Brain microvascular endothelial cell (primary cell): ENCODE data around the gene CTLA4.

Source experiments
- DNase-seq: peaks from one replicate; pipeline ENCODE4 v3.0.0-alpha.2; 2020
- H3K27ac ChIP-seq: fragments of 250-450 bp; sonication (Bioruptor Pico); 2 replicates; pipeline ENCODE4 v1.5.1; 2020; ENCODE audit warnings: mild to moderate bottlenecking, moderate library complexity
- H3K27me3 ChIP-seq: fragments of 250-450 bp; sonication (Bioruptor Pico); replicated peaks from 2 replicates; pipeline ENCODE4 v1.5.1; 2020; ENCODE audit warnings: mild to moderate bottlenecking
- H3K36me3 ChIP-seq: fragments of 250-450 bp; sonication (Bioruptor Pico); replicated peaks from 2 replicates; pipeline ENCODE4 v1.5.1; 2020; ENCODE audit warnings: mild to moderate bottlenecking
- H3K4me3 ChIP-seq: 2 replicates; pipeline ENCODE4 v1.5.1; 2011; ENCODE audit warnings: low read depth, mild to moderate bottlenecking, control low read depth, low read length, moderate library complexity
- in situ Hi-C: cut with HindIII; loops from 2 replicates; pipeline ENCODE4 v1.10.0; 2017; ENCODE audit warnings: low sequenced_read_pairs, low pct_ligation_motif_present
- TF ChIP-seq, protein P1 (sequence below): IDR thresholded peaks from 2 replicates; pipeline ENCODE4 v1.5.1; 2011; ENCODE audit warnings: low read depth, mild to moderate bottlenecking, moderate library complexity, low read length, control low read depth, inconsistent platforms; ENCODE audit errors: missing control alignments

The CTLA4 gene

DNA sequence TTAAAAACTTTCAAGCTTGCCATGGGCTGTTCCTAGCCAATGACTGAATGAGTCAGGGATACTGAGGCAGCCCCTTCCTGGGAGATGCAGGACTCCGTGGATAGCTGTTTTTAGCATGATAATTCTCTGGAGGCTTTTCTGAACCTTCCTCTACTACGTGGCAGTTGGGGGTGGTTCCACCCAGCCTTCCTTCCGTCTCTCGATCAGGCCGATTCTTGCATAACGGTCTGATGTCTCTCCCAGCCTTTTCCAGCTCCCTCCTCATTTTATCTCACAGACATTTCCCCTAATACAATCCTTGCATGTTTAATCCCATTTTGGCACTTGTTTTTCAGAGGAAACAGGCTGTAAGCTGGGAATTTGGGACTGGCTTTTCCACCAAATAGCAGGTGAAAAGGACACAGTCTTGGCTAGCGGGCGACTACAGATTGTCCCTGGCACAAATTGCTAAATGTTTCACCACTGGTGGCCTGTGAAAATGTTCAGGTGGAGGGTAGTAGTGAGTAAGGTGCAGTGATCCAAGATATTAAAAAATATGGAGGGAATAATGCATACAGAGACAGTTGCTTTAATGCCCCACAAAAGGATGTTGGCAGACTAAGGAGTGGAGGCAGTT, 21.0 kb upstream of the CTLA4 start:
- TF ChIP-seq, protein P1, sequence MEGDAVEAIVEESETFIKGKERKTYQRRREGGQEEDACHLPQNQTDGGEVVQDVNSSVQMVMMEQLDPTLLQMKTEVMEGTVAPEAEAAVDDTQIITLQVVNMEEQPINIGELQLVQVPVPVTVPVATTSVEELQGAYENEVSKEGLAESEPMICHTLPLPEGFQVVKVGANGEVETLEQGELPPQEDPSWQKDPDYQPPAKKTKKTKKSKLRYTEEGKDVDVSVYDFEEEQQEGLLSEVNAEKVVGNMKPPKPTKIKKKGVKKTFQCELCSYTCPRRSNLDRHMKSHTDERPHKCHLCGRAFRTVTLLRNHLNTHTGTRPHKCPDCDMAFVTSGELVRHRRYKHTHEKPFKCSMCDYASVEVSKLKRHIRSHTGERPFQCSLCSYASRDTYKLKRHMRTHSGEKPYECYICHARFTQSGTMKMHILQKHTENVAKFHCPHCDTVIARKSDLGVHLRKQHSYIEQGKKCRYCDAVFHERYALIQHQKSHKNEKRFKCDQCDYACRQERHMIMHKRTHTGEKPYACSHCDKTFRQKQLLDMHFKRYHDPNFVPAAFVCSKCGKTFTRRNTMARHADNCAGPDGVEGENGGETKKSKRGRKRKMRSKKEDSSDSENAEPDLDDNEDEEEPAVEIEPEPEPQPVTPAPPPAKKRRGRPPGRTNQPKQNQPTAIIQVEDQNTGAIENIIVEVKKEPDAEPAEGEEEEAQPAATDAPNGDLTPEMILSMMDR: no peak
- H3K4me3 ChIP-seq: no peak overlapping the region
- in situ Hi-C loops: no loop called here
- H3K27me3 ChIP-seq: no peaks in the 10 kb centered on the region
- H3K36me3 ChIP-seq: no peaks in the 10 kb centered on the region
- DNase-seq: no peak
- no peak overlapping the region for H3K27ac ChIP-seq

DNA sequence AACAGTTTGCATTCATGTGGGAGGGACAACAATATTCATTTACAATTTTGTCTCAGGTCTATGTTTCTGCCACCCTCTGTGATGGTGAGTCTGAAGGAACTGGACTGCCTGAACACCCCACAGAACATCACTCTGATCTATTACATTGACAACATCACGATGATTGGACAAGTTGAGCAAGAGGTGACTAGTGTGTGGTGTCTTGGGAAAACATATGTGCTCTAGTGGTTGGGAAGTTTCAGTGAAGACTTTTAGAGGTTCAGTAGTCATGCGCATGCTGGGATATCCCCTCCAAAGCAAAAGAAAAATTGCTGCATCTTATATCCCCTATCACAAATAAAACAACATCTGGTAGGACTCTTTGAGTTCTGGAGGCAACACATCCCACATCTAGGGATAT, 18.6 kb upstream of the CTLA4 start:
- DNase-seq: no peak
- in situ Hi-C loops: no loop called here
- Histone ChIP-seq H3K27me3 (no peaks in the 10 kb centered on the region), H3K4me3 (no peak overlapping the region), H3K27ac (no peak overlapping the region), H3K36me3 (no peaks in the 10 kb centered on the region)
- TF ChIP-seq, protein P1: no peak

DNA sequence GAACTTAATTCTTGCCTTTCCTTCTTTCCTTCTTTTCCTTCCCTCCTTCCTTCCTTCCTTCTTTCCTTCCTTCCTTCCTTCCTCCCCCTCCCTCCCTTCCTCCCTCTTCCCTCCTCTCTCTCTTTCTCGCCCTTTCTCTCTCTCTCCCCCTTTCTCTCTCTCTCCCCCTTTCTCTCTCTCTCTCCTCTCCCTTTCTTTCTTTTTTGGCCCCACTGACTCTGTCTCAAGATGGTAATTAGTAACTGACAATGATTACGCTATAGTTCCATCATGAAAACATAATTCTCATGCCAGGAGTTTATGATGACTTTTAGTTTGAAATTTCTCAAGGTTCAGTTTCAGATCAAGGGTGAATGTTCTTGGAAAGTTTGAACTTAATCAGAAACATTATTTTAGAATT, 14.8 kb upstream of the CTLA4 start:
- Histone ChIP-seq H3K4me3 (no peak overlapping the region), H3K27me3 (no peaks in the 10 kb centered on the region), H3K36me3 (no peaks in the 10 kb centered on the region), H3K27ac (no peak overlapping the region)
- in situ Hi-C loops: no loop called here
- TF ChIP-seq, protein P1: no peak
- DNase-seq: no peak

DNA sequence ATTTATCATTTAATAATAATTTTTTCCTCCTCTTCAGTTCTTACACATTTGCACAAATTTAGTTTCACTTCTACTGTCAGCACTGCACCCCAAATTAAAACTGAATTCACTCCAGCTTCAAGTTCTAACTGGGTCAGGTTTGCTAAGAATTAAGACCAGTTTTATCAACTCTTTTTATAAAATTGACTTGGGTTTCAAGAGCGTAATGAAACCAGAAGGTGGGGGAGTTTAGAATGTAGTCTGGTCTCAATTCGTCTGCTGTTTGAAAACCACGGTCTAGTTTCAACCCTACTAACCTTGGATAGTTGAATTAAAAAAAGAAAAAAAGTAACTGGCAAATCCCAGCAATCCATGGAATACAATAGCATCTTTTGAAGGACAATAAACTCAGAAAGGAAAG, 14.3 kb upstream of the CTLA4 start:
- no peak overlapping the region for H3K4me3 ChIP-seq
- H3K27ac ChIP-seq: no peak overlapping the region
- H3K36me3 ChIP-seq: no peaks in the 10 kb centered on the region
- H3K27me3 ChIP-seq: no peaks in the 10 kb centered on the region
- TF ChIP-seq, protein P1: no peak
- no peak for DNase-seq
- in situ Hi-C loops: no loop called here

DNA sequence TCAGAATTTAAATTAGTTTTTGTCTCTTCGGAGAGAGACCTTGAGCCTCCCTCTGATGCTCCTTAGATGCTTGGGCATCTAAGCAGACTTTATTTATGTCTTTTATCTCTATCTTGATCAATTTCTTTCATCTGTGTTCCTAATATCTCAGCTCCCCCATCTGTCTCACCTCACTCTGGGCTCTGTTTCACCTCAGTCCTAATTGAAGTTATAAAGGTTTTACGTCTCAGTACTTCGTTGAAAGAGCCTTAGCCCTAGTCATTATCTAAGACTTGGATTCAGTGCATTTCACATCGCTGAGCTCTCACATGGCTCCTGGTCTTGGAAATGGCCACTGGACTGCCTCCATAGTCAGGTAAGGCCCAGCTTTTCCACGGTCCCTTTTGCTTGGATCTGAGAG, 13.8 kb upstream of the CTLA4 start:
- TF ChIP-seq, protein P1: no peak
- Histone ChIP-seq H3K27ac (no peak overlapping the region), H3K36me3 (no peaks in the 10 kb centered on the region), H3K27me3 (no peaks in the 10 kb centered on the region), H3K4me3 (no peak overlapping the region)
- no peak for DNase-seq
- in situ Hi-C loops: no loop called here

DNA sequence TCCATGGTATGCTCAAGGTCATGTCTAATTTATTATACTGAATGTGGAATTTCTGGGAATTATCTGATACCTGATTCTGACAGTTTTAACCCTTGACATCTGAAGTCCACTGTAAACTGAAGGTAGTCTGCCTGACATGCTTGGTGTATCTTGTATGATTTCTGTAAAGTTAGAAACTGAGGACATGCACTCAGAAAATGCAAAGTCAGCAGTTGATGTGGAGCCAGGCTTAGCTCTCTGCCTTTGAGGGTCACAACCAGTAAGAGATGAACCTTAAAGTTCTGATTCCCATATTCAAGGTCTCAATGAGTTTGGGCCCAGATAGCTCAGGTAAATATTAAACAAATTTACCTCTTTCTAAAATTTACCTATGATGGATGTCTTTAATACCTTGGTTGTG, 12.3 kb upstream of the CTLA4 start:
- no peaks in the 10 kb centered on the region for H3K36me3 ChIP-seq
- in situ Hi-C loops: no loop called here
- TF ChIP-seq, protein P1: no peak
- H3K27ac ChIP-seq: no peak overlapping the region
- H3K27me3 ChIP-seq: no peaks in the 10 kb centered on the region
- no peak for DNase-seq
- no peak overlapping the region for H3K4me3 ChIP-seq
